Measurements from ENCODE around the gene SENP2.
A peak's percentile ranks its signal among the peaks of the same experiment; 100 is the strongest.

GRCh38 chr3:185656321-185656840 lies 70.3 kb downstream of the SENP2 start:
- TF ChIP-seq CTCF (IDR thresholded peaks at IDR 0.05) (no peak), POLR2A (IDR thresholded peaks at IDR 0.05) (peak; percentile 32 to 89)
